ENCODE data around the gene MROH7.

Gene MROH7

DNA sequence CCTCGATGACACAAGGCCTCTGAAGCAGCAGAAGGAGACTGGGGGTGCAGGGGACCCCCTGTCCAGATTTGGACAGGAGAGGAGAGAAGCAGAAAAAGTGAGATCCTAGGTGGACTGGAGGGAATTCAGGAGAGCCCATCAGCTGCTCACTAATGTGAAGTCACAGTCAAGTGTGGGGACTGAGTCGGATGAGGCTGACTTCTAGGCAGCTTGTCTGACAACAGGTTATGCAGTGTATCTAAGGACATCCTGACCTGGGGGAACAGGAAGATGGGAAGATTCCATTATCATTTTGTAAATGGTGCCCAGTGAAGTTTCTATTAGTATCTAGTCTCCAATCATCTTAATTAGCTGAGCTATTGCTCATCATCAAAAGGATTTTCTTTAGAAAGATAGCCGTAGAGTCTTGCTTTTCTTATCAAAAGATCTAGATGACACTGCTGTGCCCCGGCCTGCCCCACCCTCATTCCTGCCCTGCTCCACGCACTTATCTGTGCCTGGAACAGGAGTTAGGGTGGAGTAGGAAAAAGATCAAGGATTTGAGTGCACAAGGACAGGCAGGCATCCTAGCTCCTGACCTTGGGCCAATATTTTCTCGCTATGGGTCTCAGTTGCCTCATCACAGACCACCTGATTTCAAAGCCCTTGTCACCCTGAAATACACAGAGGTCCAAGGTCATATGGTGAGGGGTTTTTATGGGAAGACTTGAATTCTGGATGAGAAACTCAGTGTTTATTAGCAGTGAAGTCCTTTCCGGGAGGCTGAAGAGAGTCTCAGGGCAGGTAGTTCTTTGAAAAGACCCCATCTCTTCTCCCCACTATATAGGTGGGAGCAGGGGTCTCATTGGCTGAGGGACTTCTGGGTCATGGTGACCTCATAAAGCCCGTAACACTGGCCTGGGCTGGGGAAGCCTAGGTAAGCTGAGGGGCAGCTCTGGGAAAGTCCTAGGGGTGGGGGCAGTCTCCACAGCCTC is at the start of gene MROH7:
TSS of gene MROH7 (plus strand) at position 924 of the 974 bp plus-strand sequence. CDS start 11,141 bp downstream, outside the sequence.
- no peak for DNase-seq

DNA sequence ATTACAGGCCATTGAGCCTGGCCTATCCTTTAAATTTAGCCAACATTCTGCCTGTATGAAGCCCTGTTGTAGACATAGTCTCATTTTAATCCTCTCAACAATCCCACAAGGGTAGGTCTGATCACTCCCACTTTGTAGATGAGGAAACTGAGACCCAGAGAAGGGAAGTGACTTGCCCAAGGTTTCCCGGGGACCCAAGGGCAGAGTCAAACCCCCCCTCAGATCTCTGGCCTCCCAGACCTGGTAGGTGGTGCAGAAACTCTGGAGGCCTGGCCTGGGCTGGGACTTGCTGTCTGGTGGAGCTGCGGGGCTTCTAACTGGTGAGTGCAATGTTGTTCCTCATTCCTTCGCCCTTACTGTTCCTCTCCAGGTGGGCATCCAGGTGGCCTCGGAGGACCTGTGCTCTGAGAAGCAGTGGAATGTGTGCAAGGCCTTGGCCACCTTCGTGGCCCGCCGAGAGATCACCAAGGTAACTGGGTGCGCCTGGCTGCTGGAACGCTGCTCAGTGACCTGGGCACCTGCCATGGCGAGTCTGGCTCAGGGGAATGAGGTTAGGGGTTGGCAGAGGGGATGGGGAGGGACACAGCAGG is 47.9 kb upstream of the MROH7 start:
- DNase-seq, result no peak

DNA sequence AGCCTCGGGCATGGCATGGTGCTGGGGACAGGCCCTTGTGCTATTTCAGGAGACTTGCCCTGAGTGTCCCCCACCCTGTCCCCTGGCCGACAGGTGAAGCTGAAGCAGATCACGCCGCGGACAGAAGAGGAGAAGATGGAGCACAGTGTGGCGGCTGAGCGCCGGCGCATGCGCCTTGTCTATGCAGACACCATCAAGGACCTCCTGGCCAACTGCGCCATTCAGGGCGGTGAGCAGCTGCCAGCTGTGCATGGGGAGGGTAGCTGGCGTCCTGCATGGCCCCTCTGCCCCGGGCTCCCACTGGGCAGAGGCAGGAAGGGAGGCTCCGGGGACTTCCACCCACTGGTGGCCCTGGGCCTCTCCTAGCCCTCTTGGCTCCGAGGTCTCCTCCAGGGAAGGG is 47.1 kb upstream of the MROH7 start:
- DNase-seq, result no peak

- DNase-seq, result no peak
Observed at GRCh38 chr1:54595956-54596498, 45.6 kb upstream of the MROH7 start.

DNA sequence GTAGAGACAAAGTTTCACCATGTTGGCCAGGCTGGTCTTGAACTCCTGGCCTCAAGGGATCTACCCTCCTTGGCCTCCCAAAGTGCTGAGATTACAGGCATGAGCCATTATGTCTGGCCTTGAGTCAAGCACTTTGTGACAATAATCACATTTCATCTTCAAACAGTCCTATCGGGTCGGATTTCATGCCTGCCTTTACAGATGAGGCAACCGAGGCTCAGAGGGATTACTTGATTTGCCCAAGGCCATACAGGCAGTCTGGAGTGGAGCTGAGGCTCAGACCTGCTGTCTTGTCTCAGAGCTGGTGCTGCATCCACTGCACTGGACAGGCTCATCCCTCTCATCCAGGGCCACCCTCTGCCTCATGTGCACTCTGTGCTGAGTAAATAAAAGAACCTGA is 44.8 kb upstream of the MROH7 start:
- no peak for DNase-seq

GRCh38 chr1:54597455-54598030 is 44.0 kb upstream of the MROH7 start:
- DNase-seq, result no peak

DNA sequence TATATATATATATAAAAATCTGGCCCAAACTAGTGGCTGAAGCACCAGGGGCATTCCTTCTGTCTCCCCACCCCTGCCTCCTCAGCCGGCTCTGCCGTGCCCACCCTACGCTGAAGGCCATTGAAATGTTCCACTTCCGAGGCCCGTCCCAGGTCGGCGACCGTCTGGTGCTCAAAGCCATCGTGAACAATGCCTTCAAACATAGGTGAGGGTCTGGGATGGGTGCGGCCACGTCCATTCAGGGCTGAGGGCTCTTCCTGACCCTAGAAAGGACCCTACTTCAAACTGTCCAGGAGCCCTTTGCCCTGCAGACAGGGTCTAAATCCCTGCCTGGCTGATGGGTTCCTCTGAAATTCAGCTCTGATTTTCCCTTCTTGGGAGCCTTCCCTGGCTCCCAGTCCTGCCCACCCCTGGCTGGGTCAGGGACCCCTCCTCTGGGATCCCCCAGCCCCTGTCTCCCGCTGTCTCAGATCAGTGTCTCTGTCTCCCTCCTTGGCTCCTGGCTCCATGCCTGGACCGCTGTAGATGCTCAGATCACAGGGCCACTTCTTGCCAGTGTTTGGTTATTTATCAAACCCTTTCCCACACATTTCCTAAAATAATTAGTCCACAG is 42.3 kb upstream of the MROH7 start:
- no peak for DNase-seq

- no peak for DNase-seq
Observed at GRCh38 chr1:54600947-54601721, 40.5 kb upstream of the MROH7 start.

DNA sequence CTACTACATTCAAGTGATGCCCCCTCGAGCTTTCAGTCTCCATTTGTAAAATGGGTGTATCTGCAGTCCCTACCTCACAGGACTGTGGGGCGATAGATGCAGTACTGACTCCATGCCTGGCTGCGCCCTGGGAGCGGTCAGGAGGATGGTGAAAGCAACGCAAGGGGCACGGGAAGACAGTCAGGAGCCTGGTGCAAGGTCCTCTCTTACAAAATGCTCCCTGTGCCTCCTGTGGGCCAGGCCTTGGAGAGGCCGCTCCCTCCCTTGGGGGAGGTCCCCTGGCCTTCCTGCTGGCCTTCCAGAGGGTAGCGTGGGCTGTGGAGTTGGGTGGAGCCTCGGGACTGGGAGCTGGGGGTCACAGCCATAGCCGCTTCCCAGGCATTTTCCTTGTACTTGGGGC is 39.9 kb upstream of the MROH7 start:
- DNase-seq, result no peak

DNA sequence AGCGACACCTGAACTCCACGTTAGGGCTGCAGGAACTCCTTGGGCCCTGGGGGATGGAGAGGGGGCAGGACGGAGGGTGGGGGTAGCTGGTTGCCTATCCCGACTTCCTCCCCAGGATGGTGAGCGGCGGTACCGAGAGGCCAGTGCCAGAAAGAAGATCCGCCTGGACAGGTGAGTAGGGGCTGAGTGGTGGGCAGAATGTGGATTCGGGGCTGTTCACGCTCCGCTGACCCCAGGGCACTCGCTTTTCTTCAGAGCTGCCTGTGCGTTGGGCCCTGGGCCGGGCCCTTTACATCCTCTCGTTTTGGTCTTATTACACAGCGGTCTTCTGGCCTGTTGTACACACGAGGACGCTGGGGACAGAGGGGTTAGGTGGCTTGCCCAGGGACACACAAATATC is 39.0 kb upstream of the MROH7 start:
- DNase-seq, result no peak

DNA sequence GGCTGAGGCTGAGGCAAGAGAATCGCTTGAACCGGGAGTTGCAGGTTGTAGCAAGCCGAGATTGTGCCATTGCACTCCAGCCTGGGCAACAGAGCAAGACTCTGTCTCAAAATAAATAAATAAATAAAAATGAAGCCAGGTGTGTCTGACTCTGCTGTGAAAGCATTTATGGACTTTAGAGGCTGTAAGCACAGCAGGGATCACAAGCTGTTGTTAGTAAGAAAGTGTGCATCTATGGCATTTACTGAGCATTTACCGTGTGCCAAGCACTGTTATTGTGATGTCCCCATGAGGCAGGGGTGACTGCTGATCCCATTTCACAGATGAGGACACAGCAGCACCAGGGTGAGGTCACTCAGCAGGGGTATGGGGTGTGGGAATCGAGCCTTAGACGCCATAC is 38.3 kb upstream of the MROH7 start:
- no peak for DNase-seq

- DNase-seq, result no peak
Observed at GRCh38 chr1:54604051-54604450, 37.5 kb upstream of the MROH7 start.

DNA sequence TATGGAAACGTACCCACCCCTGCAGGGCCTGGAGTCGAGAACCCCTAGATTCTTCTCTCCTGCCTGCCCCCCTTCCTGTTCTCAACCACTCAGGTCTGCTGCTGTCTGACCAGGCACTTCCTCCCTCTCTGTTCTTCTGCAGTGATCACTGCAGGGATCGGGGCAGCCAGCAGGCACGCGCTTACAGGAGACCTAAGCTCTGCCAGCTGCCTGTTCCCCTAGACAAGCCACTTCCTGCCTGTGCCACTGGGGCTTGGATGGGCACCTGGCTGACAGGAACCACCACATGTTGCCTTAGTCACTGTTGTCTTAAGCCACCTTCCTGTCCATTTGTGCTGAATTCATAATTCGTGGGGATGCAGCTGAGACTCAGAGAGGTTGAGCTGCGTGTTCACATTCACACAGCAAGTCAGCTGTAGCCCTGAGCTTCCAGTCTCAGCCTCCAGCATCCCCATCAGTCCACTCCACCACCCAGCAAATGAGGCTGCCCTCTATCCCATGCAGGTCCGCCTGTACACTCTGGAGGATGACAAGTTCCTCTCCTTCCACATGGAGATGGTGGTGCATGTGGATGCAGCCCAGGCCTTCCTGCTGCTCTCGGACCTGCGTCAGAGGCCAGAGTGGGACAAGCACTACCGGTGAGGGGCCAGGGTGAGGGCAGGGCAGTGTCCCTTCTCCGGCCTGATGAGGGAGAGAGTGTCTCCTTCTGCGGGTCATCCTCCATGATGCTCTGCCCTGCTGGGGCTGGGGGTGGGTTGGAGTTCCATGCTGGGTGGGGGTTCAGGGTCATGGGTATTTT is 36.8 kb upstream of the MROH7 start:
- peak; percentile 27 for DNase-seq

DNA sequence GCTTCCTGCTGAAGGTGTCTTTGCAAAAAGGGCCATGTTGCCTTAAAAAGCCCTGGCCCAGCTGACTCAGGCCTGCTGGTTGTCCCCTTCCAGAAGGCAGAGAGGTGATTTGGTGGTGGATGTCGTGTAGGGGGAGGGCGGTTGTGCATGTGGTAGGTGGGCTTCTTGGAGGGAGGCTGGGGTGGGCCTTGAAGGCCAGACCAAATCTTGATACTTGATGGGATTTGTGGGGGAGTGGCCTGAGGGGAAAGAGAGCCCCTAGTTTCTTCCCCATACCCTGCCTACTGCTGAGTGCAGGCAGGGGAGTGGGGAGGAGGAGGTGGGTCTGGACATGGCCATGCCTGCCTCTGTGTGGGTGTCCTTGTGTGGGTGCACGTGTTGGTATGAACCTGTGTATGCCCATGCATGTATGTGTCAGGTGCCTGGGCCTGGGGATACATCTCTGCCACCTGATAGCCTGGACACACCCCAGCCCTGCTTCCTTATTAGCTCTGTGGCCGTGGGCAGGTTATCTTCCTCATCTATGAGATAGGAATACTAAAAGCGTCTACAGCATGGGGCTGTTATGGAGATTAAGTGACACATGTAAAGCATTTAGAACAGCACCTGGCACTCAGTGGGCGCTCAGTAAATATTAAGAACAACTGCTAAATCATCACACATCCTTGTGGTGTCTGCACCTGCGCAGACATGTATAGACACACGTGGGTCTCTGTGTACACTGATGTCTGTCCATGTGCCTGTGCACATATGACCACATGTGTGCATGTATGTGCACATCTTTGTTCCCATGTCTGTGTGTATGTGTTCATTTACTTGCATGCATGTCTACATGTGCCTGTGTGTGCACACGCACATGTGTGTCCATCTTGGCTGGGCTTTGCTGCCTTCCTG is 35.2 kb upstream of the MROH7 start:
- no peak for DNase-seq

DNA sequence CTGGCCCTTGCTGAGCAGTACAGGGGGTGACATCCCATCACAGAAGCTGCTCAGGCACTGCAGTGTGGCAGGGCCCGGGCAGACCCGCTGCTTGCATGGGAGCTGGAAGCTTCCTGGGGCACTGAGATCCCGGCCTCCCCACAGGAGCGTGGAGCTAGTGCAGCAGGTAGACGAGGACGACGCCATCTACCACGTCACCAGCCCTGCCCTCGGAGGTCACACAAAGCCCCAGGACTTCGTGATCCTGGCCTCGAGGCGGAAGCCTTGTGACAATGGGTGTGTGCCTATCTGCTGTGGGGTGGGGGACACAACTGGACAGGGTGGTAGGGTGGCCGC is 34.6 kb upstream of the MROH7 start:
- no peak for DNase-seq

DNA sequence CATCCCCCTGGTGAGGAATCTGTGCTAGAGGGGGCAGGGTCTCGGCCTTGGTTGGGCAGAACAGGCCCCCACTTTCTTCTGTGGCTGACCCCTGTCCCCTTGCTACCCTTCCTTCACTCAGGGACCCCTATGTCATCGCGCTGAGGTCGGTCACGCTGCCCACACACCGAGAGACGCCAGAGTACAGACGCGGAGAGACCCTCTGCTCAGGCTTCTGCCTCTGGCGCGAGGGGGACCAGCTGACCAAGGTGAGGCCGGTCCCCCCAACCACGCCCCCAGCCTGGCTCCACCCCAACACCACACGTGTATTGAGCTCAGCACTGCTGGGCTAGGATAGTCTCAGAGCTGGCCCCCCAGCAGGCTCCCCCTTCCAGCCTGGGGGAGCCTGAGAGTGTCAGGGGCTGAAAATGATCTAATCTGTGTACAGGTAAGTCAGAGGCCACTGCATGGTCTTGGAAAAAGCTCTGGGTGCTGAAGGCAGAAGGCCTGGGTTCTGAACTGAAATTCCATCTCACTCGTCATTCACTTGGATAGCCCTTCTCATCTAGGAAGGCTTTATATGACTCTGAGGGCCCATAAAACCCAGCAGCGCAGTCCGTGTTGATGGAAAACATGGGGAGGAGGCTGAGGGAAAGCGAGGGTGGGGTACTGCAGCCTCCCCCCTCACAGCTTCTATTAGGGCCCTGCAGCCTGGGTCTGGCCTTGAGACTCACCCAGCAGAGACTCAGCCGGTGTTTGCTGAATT is 33.6 kb upstream of the MROH7 start:
- no peak for DNase-seq

DNA sequence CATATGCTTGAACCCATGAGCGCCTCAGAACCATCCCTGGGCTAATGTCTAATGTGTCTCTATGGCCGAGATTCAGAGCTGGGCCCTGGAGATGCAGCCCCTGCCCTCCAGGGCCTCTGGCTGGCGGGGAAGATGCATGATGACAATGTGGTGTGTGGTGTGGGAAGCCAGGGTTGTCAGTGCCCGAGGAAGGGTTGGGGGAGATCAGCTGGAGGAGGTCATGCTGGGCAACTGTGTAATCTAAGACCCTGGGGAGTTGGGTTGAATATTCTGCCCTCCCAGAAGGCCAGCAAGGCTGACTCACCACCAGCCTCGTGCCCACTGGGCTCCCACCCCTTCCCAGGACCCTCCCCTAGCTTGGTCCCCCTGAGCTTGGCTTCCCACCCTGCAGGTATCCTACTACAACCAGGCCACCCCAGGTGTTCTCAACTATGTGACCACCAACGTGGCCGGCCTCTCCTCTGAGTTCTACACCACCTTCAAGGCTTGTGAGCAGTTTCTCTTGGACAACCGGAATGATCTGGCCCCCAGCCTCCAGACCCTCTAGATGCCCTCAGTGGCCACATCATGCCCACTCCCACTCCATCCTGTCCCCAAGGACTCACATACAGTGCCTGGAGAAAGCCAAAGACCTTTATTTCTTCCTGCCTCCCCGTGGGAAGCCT is 32.9 kb upstream of the MROH7 start:
- no peak for DNase-seq

- no peak for DNase-seq
Observed at GRCh38 chr1:54609301-54609921, 32.2 kb upstream of the MROH7 start.

- DNase-seq, result no peak
Observed at GRCh38 chr1:54610048-54610447, 31.5 kb upstream of the MROH7 start.
